GM21390 (cell line): ENCODE measurements around the gene CIBAR2.

Experiments used
- ATAC-seq: cut with Tn5 transposase; IDR thresholded peaks from one replicate; pipeline ENCODE4 v1.9.1; 2021; ENCODE audit not compliant: unreplicated experiment

The CIBAR2 gene

DNA sequence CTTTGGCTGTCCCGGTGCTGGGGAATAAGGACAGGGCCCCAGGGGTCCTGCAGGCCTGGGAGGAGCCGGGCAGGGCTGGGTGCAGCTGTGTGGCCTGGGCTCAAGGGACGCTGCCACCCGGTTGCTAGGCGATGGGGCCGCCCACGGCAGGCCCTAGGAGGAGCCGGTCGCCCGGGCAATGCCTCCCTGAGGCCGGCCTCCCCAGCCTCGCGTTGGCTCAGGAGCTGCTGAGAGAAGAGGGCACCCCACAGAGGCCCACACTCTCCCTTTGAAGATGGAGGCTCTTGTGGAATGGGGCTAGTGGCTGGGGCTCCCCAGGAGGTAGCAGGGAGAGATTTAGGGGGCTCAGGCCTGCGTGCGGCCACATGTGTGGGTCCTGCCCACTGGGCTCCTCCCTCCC lies at the start of gene CIBAR2:
Gene CIBAR2, minus strand, starts transcription at position 109 of the 400 bp plus-strand sequence. CDS start 120 bp downstream, outside the sequence.
- no peak for ATAC-seq

GRCh38 chr16:85159179-85159980 lies 47.1 kb upstream of the CIBAR2 start:
- ATAC-seq = no peak

DNA sequence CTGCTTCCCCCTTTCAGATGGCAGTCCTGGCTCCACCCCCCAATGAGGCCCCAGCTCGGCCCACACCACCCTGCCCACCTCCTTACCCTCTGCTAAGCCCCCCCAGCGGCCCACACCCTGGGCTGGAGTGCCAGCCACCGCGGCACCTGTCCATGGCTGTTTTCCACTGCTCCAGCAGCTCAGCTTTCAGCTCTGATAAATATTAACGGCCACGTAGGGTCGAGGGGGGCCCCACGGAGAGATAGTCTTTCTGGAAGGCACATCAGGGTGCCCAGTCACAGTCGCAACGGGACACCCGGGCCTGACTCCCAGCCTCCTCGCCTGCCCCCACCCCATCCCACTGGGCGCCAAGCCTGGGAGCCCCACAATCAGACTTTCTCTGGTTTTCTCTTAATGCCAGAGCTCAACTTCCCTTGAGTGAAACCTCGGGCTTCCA lies 46.5 kb upstream of the CIBAR2 start:
- ATAC-seq = no peak

DNA sequence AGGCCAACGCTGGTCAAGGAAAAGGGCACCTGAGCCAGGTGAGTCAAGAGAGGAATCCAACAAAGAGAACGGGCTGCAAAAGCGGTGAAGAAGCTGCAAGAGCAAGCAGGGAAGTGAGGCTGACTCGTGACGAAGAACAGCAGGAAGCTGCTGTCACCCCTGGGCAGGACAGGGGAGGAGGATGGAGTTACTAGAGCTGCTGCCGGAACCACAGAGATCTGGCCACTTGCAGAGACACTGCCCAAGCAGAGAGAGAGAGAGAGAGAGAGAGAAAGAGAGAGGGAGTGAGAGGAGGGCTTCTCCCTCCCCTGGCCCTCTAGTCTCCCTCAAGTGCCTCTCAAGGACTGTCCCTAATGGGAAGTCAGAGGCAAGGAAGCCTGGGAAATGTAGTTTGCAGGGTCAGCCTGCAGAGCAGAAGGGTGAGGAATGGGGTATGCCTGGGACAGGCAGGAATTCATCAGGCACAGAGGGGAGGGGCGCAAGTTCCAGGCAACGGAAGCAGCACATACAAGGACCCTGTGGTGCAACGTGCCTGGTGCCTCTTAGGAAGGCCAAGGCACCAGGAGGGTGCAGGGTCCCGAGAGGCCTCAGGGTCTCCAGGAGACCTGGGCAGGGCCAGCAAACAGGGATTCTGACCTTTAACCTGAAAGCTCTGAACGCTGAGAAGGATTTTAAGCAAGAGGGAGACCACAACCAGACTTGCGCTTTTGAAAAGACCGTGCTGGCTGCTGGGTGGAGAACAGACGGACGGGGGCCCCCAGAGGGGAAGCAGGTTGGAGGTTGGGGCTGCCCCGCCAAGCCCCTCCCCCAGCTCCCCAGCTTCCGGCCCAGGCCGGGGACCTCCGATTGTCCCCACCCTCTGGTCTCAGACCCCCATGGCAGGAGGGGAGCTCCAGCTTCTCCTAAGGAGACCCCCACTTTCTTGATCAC lies 45.8 kb upstream of the CIBAR2 start:
- no peak for ATAC-seq

- no peak for ATAC-seq
Measured at GRCh38 chr16:85157372-85157771, 45.1 kb upstream of the CIBAR2 start.

- ATAC-seq = no peak
Measured at GRCh38 chr16:85156869-85157268, 44.6 kb upstream of the CIBAR2 start.

DNA sequence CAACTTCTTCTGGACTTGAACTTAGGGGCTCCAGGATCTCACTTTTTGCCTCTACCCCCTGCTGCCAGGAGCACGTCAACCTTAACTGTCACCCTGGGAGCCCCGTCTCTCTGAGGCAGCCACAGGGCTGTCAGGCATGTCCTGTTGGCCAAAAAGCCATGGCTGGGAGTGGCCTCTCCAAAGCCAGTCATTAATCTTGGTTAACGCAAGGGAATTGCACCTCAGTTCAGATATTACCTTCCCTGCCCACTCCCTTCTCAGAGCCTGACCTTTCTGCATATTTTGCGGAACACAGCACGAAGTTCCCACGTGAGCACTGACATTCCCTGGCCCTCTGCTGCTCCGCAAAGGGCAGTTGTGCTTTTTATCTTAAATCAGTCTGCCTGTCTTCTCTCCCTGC lies 44.2 kb upstream of the CIBAR2 start:
- ATAC-seq = no peak

DNA sequence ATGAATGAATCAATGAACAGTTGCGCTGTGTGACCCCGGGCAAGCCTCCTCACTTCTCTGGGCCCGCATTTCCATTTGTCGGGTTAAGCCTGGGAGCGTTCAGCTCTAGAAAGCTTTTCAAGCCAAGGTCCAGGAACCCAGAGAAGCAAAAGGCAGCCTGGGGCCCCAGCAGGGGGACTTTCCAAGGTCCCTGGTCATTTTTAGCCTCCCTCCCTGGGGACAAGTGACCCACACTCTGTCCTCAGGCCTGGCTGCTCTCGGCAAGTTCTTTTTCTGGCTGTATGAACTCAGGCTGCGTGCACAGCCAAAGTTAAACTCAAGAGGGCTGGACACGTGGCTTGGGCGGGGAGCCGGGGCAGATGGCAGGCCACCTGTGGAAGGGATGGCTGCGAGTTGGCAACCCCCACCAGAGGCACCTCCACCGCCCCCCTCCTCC lies 41.4 kb upstream of the CIBAR2 start:
- ATAC-seq = no peak

GRCh38 chr16:85153046-85153445 lies 40.8 kb upstream of the CIBAR2 start:
- no peak for ATAC-seq

- ATAC-seq = no peak
Measured at GRCh38 chr16:85152414-85153030, 40.2 kb upstream of the CIBAR2 start.

DNA sequence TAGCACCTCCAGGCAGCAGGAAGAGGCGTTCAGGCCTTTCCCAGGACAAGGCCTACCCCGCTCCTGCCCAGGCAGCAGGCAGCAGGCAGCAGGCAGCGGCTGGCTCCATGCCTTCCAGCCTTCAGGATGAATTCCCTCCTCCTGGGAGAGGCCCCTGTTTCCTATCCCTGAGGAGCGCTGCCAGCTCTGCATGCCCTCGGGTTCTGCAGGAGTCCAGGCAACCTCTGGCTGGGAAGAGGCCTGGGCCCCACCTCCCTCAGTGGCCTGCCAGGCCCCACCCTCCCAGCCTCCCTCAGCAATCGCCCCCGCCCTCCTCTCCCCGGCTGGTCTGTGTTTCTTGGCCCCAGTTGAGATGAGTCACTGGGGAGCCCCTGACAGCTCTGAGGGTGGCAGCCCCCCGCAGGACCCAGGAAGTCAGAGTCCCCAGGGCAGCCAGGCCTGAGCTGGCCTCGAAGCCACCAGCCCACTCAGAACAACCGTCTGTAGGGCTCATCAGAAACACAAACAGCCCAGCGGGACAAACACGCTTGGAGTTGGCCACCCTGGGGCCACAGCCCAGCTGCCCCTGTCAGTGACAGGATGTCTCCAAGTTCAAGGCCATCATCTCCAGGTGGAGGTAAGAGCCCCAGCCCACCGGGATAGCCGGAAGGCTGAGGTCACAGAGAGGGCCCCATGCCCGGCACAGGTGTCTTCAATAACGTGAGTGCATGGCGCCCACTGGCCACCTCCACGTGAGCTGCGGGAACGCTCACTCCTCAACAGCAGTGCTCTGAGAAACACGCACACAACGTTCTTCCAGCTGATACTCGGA lies 39.5 kb upstream of the CIBAR2 start:
- no peak for ATAC-seq

GRCh38 chr16:85151079-85151602 lies 38.9 kb upstream of the CIBAR2 start:
- no peak for ATAC-seq

- ATAC-seq = no peak
Measured at GRCh38 chr16:85150331-85150940, 38.2 kb upstream of the CIBAR2 start.

DNA sequence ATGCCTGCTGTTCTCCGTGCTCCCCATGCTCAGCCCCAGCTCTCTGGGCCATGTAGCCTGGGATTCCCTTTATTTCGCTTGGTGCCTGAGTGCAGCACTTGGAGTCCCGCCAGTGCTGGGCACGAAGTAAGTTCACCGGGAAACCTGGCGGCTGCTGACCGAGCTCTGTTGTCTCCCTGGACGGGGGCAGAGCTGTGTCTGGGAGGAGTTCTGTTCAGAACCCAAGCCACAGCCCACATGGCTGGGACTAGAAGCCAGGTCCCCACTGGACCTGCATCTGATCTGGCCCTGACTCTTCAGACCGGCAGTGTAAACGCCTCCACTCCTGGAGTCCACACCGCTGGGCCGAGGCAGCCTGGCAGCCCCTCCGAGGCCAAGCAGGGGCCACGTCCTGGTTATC lies 37.5 kb upstream of the CIBAR2 start:
- ATAC-seq = no peak

DNA sequence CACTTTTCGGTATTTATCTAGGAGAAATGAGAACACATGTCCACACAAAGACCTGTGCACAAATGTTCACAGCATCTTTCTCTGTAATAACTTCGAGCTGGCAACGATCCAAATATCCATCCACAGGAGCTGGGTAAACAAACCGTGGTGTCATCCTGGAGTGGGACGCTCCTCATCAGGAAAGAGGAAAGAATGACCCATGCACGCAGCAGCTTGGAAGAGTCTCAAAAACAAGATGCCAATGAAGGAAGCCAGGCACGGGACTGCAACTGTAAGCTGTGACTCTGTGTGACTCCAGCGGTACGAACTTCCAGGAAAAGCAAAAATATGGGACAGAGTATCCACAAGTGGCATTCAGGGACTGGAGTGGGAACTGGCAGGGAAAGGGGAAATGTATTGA lies 36.7 kb upstream of the CIBAR2 start:
- no peak for ATAC-seq

GRCh38 chr16:85146922-85147651 lies 34.8 kb upstream of the CIBAR2 start:
- no peak for ATAC-seq

- ATAC-seq = no peak
Measured at GRCh38 chr16:85146532-85146797, 34.2 kb upstream of the CIBAR2 start.

- no peak for ATAC-seq
Measured at GRCh38 chr16:85145734-85146531, 33.7 kb upstream of the CIBAR2 start.

DNA sequence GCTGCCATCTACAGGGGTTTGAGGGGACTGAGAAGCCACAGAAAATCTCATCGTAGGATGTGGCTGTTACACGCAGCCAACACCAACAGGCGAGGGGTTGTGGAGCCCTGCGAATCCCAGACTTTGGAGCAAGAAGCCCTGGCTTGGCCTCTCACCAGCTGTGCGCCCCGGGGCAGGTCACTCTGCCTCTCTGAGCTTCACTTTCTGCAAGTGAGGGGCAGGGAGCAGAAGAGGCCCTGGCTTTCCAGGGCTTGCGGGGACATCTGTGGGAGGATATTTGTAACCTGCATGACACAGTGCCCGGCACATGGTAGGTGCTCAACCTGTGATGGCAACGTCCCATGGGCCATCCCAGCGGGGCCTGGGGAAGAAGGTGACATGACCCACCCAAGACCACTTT lies 32.9 kb upstream of the CIBAR2 start:
- no peak for ATAC-seq
